ENCODE measurements around the gene TTC21A.

The TTC21A gene

GRCh38 chr3:39098473-39099000, 8.9 kb upstream of the TTC21A start:
- no peak for TF ChIP-seq CTCF (IDR thresholded peaks at IDR 0.05; ENCODE audit: insufficient read depth, missing control alignments)
- FAIRE-seq = no peak

GRCh38 chr3:39099242-39099641, 8.2 kb upstream of the TTC21A start:
- FAIRE-seq (no peak), DNase-seq (ENCODE audit: insufficient read length, low spot score) (no peak)
- no peak for TF ChIP-seq CTCF (IDR thresholded peaks at IDR 0.05; ENCODE audit: insufficient read depth, missing control alignments)

More at GRCh38 chr3:39098473-39099000, 8.9 kb upstream of the TTC21A start:
- DNase-seq (ENCODE audit: insufficient read length, low spot score) = no peak

- no peak for TF ChIP-seq CTCF (IDR thresholded peaks at IDR 0.05; ENCODE audit: insufficient read depth, missing control alignments)
- DNase-seq (ENCODE audit: insufficient read length, low spot score) = no peak
- no peak for FAIRE-seq
Measured at GRCh38 chr3:39099738-39100499, 7.6 kb upstream of the TTC21A start.

- TF ChIP-seq CTCF (IDR thresholded peaks at IDR 0.05; ENCODE audit: insufficient read depth, missing control alignments) = no peak
- DNase-seq (ENCODE audit: insufficient read length, low spot score) (no peak), FAIRE-seq (no peak)
Measured at GRCh38 chr3:39100500-39100886, 7.0 kb upstream of the TTC21A start.

- FAIRE-seq = no peak
Measured at GRCh38 chr3:39101022-39101689, 6.3 kb upstream of the TTC21A start.

GRCh38 chr3:39102504-39103323, 4.8 kb upstream of the TTC21A start:
- DNase-seq (ENCODE audit: insufficient read length, low spot score) (no peak), FAIRE-seq (no peak)
- no peak for TF ChIP-seq CTCF (IDR thresholded peaks at IDR 0.05; ENCODE audit: insufficient read depth, missing control alignments)

More at GRCh38 chr3:39101022-39101689, 6.3 kb upstream of the TTC21A start:
- DNase-seq (ENCODE audit: insufficient read length, low spot score) = peak; percentile 88
- peak; percentile 60 for TF ChIP-seq CTCF (IDR thresholded peaks at IDR 0.05; ENCODE audit: insufficient read depth, missing control alignments)

All from D721Med (cell line).